ENCODE data around the gene MTF1. TPM values are rescaled to one million over a fixed set of nuclear protein-coding genes. Genes with fewer than 3 reads are reported as not detected.
A peak's percentile ranks its signal among the peaks of the same experiment; 100 is the strongest.

Gene MTF1
- total RNA-seq, 1 donor from 2014 or later = 14.8 TPM

GRCh38 chr1:37858931-37859506 lies 373 bp downstream of the MTF1 start:
- TF ChIP-seq, protein P1, sequence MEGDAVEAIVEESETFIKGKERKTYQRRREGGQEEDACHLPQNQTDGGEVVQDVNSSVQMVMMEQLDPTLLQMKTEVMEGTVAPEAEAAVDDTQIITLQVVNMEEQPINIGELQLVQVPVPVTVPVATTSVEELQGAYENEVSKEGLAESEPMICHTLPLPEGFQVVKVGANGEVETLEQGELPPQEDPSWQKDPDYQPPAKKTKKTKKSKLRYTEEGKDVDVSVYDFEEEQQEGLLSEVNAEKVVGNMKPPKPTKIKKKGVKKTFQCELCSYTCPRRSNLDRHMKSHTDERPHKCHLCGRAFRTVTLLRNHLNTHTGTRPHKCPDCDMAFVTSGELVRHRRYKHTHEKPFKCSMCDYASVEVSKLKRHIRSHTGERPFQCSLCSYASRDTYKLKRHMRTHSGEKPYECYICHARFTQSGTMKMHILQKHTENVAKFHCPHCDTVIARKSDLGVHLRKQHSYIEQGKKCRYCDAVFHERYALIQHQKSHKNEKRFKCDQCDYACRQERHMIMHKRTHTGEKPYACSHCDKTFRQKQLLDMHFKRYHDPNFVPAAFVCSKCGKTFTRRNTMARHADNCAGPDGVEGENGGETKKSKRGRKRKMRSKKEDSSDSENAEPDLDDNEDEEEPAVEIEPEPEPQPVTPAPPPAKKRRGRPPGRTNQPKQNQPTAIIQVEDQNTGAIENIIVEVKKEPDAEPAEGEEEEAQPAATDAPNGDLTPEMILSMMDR (IDR thresholded peaks at IDR 0.05) = no peak
- Mint-ChIP-seq H3K27me3 (ENCODE audit: low read depth) (no peaks in the 10 kb centered on the region), H3K9me3 (ENCODE audit: low read depth) (no peaks in the 10 kb centered on the region), H3K27ac (ENCODE audit: unreplicated experiment) (peak overlapping the region; percentile 95), H3K36me3 (ENCODE audit: low read depth) (peaks cover 7% of the 10 kb centered on the region), H3K4me1 (ENCODE audit: low read depth) (peaks cover 23% of the 10 kb centered on the region), H3K4me3 (ENCODE audit: unreplicated experiment) (peak overlapping the region; percentile 96)
- no peak for DNase-seq (ENCODE audit: low spot score)

DNA sequence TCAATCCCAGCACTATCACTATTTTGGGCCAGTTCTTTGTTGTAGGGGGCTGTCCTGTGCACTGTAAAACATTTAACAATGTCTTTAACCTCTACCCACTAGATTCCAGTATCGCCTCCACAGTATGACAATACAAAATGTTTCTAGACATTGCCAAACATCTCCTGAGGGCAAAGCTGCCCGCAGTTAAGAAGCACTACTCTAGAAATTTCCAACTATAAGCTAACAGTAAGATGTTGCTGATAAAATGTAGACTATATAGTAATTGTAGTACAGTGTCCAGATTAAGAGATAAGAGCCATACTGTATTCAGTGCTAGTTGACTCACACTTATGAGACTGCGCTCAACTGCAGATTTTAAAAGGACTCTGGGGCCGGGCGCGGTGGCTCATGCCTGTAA lies 5.0 kb downstream of the MTF1 start:
- TF ChIP-seq, protein P1 (IDR thresholded peaks at IDR 0.05) = no peak

DNA sequence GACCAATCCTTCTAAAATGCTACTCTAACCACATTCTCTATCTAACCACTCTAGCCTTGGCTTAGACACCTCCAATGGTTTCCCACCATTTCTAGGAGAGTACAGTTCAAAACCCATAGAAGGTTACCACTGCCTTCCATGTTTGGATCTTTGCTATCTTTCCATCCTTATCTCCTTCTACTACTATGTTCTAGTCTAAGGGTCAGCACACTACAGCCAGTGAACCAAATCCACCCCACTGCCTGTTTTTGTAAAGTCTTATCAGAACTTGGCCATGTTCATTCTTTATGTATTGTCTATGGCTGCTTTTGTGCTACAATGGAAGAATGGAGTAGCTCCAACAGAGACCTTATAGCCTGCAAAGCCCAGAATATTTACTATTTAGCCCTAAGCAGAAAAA lies 6.2 kb downstream of the MTF1 start:
- TF ChIP-seq, protein P1 (IDR thresholded peaks at IDR 0.05) = no peak
- H3K36me3 Mint-ChIP-seq (ENCODE audit: low read depth) = peaks cover 4% of the 10 kb centered on the region
- no peaks in the 10 kb centered on the region for H3K27me3 Mint-ChIP-seq (ENCODE audit: low read depth)
- DNase-seq (ENCODE audit: low spot score) = no peak
- H3K27ac Mint-ChIP-seq (ENCODE audit: unreplicated experiment) = no peak overlapping the region
- no peak overlapping the region for H3K4me3 Mint-ChIP-seq (ENCODE audit: unreplicated experiment)
- H3K4me1 Mint-ChIP-seq (ENCODE audit: low read depth) = peaks cover 13% of the 10 kb centered on the region
- H3K9me3 Mint-ChIP-seq (ENCODE audit: low read depth) = no peaks in the 10 kb centered on the region

More for the DNA sequence above, 5.0 kb downstream of the MTF1 start:
- Mint-ChIP-seq H3K36me3 (ENCODE audit: low read depth) (peaks cover 4% of the 10 kb centered on the region), H3K27me3 (ENCODE audit: low read depth) (no peaks in the 10 kb centered on the region), H3K4me3 (ENCODE audit: unreplicated experiment) (no peak overlapping the region), H3K9me3 (ENCODE audit: low read depth) (no peaks in the 10 kb centered on the region), H3K4me1 (ENCODE audit: low read depth) (peaks cover 20% of the 10 kb centered on the region), H3K27ac (ENCODE audit: unreplicated experiment) (no peak overlapping the region)
- DNase-seq (ENCODE audit: low spot score) = no peak

DNA sequence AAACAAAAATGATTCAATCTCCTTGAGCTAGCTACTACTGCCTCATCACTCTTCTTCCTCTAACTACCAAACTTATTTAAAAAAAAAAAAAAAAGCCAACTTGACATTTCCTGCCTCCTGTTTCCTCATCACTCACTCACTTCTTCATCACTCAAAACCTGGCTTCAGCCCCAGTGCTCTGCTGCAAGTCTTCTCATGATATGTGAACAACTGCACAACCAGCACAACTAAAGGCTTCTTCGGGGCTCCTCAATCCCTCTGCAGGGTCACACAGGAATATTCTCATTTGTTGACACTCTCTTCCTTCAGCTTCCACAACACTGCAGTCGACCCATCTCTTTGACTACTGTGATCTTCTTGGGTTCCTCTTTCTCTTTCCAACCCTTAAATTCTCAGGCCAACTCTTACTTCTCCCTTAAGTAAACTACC lies 7.6 kb downstream of the MTF1 start:
- DNase-seq (ENCODE audit: low spot score) = no peak
- peaks cover 12% of the 10 kb centered on the region for H3K4me1 Mint-ChIP-seq (ENCODE audit: low read depth)
- H3K27ac Mint-ChIP-seq (ENCODE audit: unreplicated experiment) = no peak overlapping the region
- H3K4me3 Mint-ChIP-seq (ENCODE audit: unreplicated experiment) = no peak overlapping the region
- H3K9me3 Mint-ChIP-seq (ENCODE audit: low read depth) = no peaks in the 10 kb centered on the region
- no peaks in the 10 kb centered on the region for H3K36me3 Mint-ChIP-seq (ENCODE audit: low read depth)
- TF ChIP-seq, protein P1 (IDR thresholded peaks at IDR 0.05) = no peak
- H3K27me3 Mint-ChIP-seq (ENCODE audit: low read depth) = no peaks in the 10 kb centered on the region

GRCh38 chr1:37851262-37851661 lies 8.1 kb downstream of the MTF1 start:
- Mint-ChIP-seq H3K9me3 (ENCODE audit: low read depth) (no peaks in the 10 kb centered on the region), H3K27me3 (ENCODE audit: low read depth) (no peaks in the 10 kb centered on the region), H3K27ac (ENCODE audit: unreplicated experiment) (no peak overlapping the region), H3K36me3 (ENCODE audit: low read depth) (no peaks in the 10 kb centered on the region), H3K4me1 (ENCODE audit: low read depth) (peaks cover 11% of the 10 kb centered on the region), H3K4me3 (ENCODE audit: unreplicated experiment) (no peak overlapping the region)
- TF ChIP-seq, protein P1 (IDR thresholded peaks at IDR 0.05) = no peak
- DNase-seq (ENCODE audit: low spot score) = no peak
